Measurements from ENCODE around the gene ZFR.

DNA sequence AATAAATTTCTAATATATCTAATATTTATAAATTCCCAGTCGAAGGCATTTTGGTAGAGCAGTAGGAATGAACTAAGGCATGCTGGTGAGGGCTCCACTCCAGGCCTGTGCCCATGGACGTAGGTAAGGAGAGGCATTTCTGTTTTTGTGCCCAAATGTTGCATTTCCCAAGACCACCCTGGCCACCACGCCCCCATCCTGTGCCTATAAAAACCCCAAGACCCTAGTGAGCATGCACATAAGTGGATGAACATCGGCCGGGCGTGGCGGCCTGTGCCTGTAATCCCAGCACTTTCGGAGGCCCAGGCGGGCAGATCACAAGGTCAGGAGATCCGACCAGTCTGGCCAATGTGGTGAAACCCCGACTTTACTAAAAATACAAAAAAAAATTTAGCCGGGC lies 121.7 kb downstream of the ZFR start:
- TF ChIP-seq, protein P1, sequence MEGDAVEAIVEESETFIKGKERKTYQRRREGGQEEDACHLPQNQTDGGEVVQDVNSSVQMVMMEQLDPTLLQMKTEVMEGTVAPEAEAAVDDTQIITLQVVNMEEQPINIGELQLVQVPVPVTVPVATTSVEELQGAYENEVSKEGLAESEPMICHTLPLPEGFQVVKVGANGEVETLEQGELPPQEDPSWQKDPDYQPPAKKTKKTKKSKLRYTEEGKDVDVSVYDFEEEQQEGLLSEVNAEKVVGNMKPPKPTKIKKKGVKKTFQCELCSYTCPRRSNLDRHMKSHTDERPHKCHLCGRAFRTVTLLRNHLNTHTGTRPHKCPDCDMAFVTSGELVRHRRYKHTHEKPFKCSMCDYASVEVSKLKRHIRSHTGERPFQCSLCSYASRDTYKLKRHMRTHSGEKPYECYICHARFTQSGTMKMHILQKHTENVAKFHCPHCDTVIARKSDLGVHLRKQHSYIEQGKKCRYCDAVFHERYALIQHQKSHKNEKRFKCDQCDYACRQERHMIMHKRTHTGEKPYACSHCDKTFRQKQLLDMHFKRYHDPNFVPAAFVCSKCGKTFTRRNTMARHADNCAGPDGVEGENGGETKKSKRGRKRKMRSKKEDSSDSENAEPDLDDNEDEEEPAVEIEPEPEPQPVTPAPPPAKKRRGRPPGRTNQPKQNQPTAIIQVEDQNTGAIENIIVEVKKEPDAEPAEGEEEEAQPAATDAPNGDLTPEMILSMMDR (IDR thresholded peaks at IDR 0.05; ENCODE audit: low read depth, low read length), result no peak
- TF ChIP-seq POLR2A (IDR thresholded peaks at IDR 0.05; ENCODE audit: extremely low read depth, insufficient read length), result no peak

All from NB4 (cell line).